K562 (cell line): ENCODE data around the gene RNF103. TPM values are rescaled to one million over a fixed set of nuclear protein-coding genes. Genes with fewer than 3 reads are reported as not detected.

ENCODE experiments used
- BACH1 ChIP-seq: fragments of 200-800 bp; sonication (Bioruptor generic); IDR thresholded peaks from 2 replicates; pipeline ENCODE4 v1.6.1; 2016; ENCODE audit warnings: missing genetic modification characterization, missing compliant biosample characterization
- BHLHE40 ChIP-seq: IDR thresholded peaks from 2 replicates; pipeline ENCODE4 v1.6.1; 2011; ENCODE audit warnings: low read length, improper control_type of control experiment
- CREB1 ChIP-seq, 2 experiments: sonication (generic) in 1 of 2; formaldehyde crosslinking in 1 of 2; IDR thresholded peaks; 2 replicates each; pipeline versions ENCODE4 v1.6.1 to v1.8.0; 2012 to 2022; ENCODE audit warnings: inconsistent platforms in 1 of 2, mild to moderate bottlenecking in 1 of 2, missing genetic modification reagents in 1 of 2, moderate library complexity in 1 of 2
- E2F3 ChIP-seq: fragments of 250-450 bp; sonication (Bioruptor Pico); IDR thresholded peaks from 2 replicates; pipeline ENCODE4 v1.4.0; 2020; ENCODE audit warnings: mild to moderate bottlenecking
- EP300 ChIP-seq: IDR thresholded peaks from 2 replicates; pipeline ENCODE4 v1.6.1; 2012; ENCODE audit warnings: low read length, improper control_type of control experiment
- GABPA ChIP-seq: fragments of 200-800 bp; sonication (Bioruptor generic); conservative IDR thresholded peaks from 2 replicates; pipeline ENCODE4 v1.6.1; 2016; ENCODE audit warnings: low read depth, missing genetic modification characterization, missing compliant biosample characterization
- IFI16 ChIP-seq: fragments of 250-450 bp; sonication (Bioruptor Pico); IDR thresholded peaks from 2 replicates; pipeline ENCODE4 v2.1.2; 2022; ENCODE audit warnings: mild to moderate bottlenecking, inconsistent platforms
- KDM5B ChIP-seq: fragments of 200-600 bp; sonication (generic); IDR thresholded peaks from 2 replicates; pipeline ENCODE4 v1.6.1; 2012; ENCODE audit warnings: low read depth, mild to moderate bottlenecking, moderate library complexity, low read length, control low read depth, inconsistent platforms; ENCODE audit not compliant: insufficient replicate concordance
- MAZ ChIP-seq, 2 experiments: fragments of 450-650 bp in 1 of 2; sonication (generic) in 1 of 2; formaldehyde crosslinking; IDR thresholded peaks in 1 of 2; conservative IDR thresholded peaks in 1 of 2; 2 replicates each; pipeline versions ENCODE4 v1.4.0 to v1.5.0; 2020; ENCODE audit warnings: mild to moderate bottlenecking in 1 of 2, missing genetic modification reagents in 1 of 2
- MBD2 ChIP-seq: sonication (generic); IDR thresholded peaks from 2 replicates; pipeline ENCODE4 v1.6.1; 2016; ENCODE audit warnings: low read depth, borderline replicate concordance
- MYC ChIP-seq, 2 experiments: fragments of 250-450 bp in 1 of 2; sonication (Bioruptor Pico) in 1 of 2; IDR thresholded peaks; 2 replicates each; pipeline versions ENCODE4 v1.5.1 to v1.6.1; 2012 to 2021; ENCODE audit warnings: low read depth in 2 of 2, borderline replicate concordance in 1 of 2, improper control_type of control experiment in 1 of 2, low read length in 1 of 2, mild to moderate bottlenecking in 1 of 2, moderate library complexity in 1 of 2
- POLR2AphosphoS2 ChIP-seq: IDR thresholded peaks from 2 replicates; pipeline ENCODE4 v1.6.1; 2012; ENCODE audit warnings: low read length, improper control_type of control experiment
- RUNX1 ChIP-seq: sonication (generic); IDR thresholded peaks from 2 replicates; pipeline ENCODE4 v1.6.1; 2016; ENCODE audit warnings: antibody characterized with exemption, low read depth
- SRF ChIP-seq, 2 experiments: fragments of 250-450, 450-650 bp in 1 of 2; sonication (Bioruptor Pico) in 1 of 2; sonication (generic) in 1 of 2; formaldehyde crosslinking; IDR thresholded peaks; 2 replicates each; pipeline versions ENCODE4 v1.5.0 to v1.5.1; 2020 to 2022; ENCODE audit warnings: mild to moderate bottlenecking in 1 of 2, missing genetic modification reagents in 1 of 2
- TOE1 ChIP-seq, 2 experiments: fragments of 450-650 bp in 1 of 2; sonication (generic) in 1 of 2; formaldehyde crosslinking in 1 of 2; IDR thresholded peaks; 2 replicates each; pipeline versions ENCODE4 v1.7.1 to v1.8.0; 2016 to 2022; ENCODE audit warnings: borderline replicate concordance in 2 of 2, mild to moderate bottlenecking in 2 of 2, antibody characterized with exemption in 1 of 2, inconsistent platforms in 1 of 2, low read depth in 1 of 2, missing genetic modification reagents in 1 of 2, moderate library complexity in 1 of 2
- TRIM24 ChIP-seq, 2 experiments: fragments of 450-650 bp; IDR thresholded peaks; 2 replicates each; pipeline ENCODE4 v1.6.1; 2016
- polyA plus RNA-seq, 8 experiments: library from polyadenylated mRNA; depleted of rRNA in 4 of 8; stranded (reverse) in 5 of 8; unstranded in 3 of 8; fragments of >200 nt; fragmentation: Nextera tagmentation in 2 of 8; fragmentation: Illumina TruSeq in 1 of 8; extraction: Ambion mirVana in 2 of 8; extraction: Trizol in 1 of 8; gene quantifications; 2 replicates each; pipeline versions ENCODE4 v1.2.1 to v1.2.3, GENCODE V29; 2011 to 2014; ENCODE audit warnings: inconsistent platforms in 1 of 8, missing spikeins in 1 of 8
- total RNA-seq, 7 experiments: library from RNA; depleted of rRNA in 6 of 7; stranded (reverse); fragments of >200 nt in 6 of 7; fragmentation: Illumina TruSeq in 2 of 7; extraction: Trizol in 2 of 7; gene quantifications; 2 replicates each; pipeline versions ENCODE4 v1.2.1 to v1.2.3, GENCODE V29; 2011 to 2021; ENCODE audit warnings: low replicate concordance in 1 of 7
- TF ChIP-seq, protein P1 (sequence below): IDR thresholded peaks from 3 replicates; pipeline ENCODE4 v1.6.1; 2011; ENCODE audit warnings: borderline replicate concordance, mild to moderate bottlenecking, moderate library complexity; ENCODE audit not compliant: insufficient read length; ENCODE audit errors: extremely low read depth
- TF ChIP-seq, protein P2 (sequence below): fragments of 200-800 bp; sonication (Bioruptor generic); IDR thresholded peaks from 2 replicates; pipeline ENCODE4 v1.6.1; 2017; ENCODE audit warnings: missing genetic modification characterization, missing compliant biosample characterization
- TF ChIP-seq, protein P3 (sequence below): fragments of 200-800 bp; sonication (Bioruptor generic); IDR thresholded peaks from 2 replicates; pipeline ENCODE4 v1.6.1; 2017; ENCODE audit warnings: missing genetic modification characterization, missing compliant biosample characterization

RNF103 gene
- total and polyA plus RNA-seq, 9 of the 15 experiments (the other 6 are each of a cell fraction or from before 2014, with no cell fraction given), result 1.2 to 6.8 (median 4.6) TPM

DNA sequence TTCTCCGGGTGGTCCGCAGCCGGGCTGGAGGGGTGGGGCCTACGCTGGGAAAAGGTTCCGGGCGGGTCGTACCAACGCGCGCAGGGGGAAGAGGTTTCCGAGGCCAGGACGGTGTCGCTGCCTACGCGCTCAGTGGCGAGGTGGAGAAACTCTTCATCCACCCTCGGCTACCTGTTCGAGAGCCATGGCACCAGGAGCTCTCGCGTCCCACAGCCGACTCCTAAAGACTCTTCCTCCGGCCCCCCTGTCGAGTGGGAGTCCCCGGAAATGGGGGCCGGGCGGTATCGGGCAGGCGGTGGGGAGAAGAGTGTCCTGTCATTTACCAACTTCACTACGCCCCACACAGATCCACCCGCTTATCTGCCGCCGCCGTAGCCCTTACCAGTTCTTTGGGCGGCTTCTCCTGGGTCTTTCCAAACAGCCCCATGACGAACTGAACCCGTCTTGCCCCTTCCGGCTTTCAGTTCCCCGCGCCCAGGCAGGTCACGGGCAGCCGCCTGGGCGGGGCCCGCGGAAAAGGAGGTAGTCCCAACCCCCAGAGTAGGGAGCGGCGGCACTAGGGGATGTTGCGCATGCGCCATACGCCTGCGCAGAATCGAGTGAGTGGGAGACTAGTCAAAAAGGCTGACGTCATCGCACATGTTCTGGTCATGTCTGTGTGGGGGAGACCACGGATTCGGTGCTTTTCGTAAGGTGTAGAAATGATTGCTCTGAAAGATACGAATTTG is 60.6 kb downstream of the RNF103 start, which contains the start of gene CHMP3 (continued):
- TF ChIP-seq, protein P1, sequence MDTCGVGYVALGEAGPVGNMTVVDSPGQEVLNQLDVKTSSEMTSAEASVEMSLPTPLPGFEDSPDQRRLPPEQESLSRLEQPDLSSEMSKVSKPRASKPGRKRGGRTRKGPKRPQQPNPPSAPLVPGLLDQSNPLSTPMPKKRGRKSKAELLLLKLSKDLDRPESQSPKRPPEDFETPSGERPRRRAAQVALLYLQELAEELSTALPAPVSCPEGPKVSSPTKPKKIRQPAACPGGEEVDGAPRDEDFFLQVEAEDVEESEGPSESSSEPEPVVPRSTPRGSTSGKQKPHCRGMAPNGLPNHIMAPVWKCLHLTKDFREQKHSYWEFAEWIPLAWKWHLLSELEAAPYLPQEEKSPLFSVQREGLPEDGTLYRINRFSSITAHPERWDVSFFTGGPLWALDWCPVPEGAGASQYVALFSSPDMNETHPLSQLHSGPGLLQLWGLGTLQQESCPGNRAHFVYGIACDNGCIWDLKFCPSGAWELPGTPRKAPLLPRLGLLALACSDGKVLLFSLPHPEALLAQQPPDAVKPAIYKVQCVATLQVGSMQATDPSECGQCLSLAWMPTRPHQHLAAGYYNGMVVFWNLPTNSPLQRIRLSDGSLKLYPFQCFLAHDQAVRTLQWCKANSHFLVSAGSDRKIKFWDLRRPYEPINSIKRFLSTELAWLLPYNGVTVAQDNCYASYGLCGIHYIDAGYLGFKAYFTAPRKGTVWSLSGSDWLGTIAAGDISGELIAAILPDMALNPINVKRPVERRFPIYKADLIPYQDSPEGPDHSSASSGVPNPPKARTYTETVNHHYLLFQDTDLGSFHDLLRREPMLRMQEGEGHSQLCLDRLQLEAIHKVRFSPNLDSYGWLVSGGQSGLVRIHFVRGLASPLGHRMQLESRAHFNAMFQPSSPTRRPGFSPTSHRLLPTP, result no peak
- TF ChIP-seq CREB1 (IDR thresholded peaks at IDR 0.05), result peak; percentile 62
- TF ChIP-seq CREB1 (CRISPR knock-in tag; IDR thresholded peaks at IDR 0.05), result peak; percentile 77
- TF ChIP-seq IFI16, result 0 out of 2 replicates have a peak, but pooled peaks have one; percentile 5
- 0 out of 2 replicates have a peak, but pooled peaks have one; percentile 10 for TF ChIP-seq EP300
- TF ChIP-seq GABPA (tag), result peak; percentile 91
- TF ChIP-seq POLR2AphosphoS2, result peak; percentile 74; the same call in 1 of the 2 replicates
- TF ChIP-seq, protein P2, sequence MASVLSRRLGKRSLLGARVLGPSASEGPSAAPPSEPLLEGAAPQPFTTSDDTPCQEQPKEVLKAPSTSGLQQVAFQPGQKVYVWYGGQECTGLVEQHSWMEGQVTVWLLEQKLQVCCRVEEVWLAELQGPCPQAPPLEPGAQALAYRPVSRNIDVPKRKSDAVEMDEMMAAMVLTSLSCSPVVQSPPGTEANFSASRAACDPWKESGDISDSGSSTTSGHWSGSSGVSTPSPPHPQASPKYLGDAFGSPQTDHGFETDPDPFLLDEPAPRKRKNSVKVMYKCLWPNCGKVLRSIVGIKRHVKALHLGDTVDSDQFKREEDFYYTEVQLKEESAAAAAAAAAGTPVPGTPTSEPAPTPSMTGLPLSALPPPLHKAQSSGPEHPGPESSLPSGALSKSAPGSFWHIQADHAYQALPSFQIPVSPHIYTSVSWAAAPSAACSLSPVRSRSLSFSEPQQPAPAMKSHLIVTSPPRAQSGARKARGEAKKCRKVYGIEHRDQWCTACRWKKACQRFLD (CRISPR knock-in tag), result peak; percentile 90
- TF ChIP-seq KDM5B, result peak; percentile 57
- TF ChIP-seq, protein P3, sequence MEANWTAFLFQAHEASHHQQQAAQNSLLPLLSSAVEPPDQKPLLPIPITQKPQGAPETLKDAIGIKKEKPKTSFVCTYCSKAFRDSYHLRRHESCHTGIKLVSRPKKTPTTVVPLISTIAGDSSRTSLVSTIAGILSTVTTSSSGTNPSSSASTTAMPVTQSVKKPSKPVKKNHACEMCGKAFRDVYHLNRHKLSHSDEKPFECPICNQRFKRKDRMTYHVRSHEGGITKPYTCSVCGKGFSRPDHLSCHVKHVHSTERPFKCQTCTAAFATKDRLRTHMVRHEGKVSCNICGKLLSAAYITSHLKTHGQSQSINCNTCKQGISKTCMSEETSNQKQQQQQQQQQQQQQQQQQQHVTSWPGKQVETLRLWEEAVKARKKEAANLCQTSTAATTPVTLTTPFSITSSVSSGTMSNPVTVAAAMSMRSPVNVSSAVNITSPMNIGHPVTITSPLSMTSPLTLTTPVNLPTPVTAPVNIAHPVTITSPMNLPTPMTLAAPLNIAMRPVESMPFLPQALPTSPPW, result peak; percentile 95
- peak; percentile 92 for TF ChIP-seq TOE1 (IDR thresholded peaks at IDR 0.05; ENCODE audit: borderline replicate concordance)
- no peak for TF ChIP-seq TOE1 (CRISPR knock-in tag; IDR thresholded peaks at IDR 0.05; ENCODE audit: borderline replicate concordance, low read depth)
- TF ChIP-seq SRF (CRISPR knock-in tag; IDR thresholded peaks at IDR 0.05), result peak in 1 of 2 experiments; percentile 57; a peak in 1 of 4 replicates
- peak; percentile 91 for TF ChIP-seq MBD2
- TF ChIP-seq RUNX1, result 0 out of 2 replicates have a peak, but pooled peaks have one; percentile 52
- peak; percentile 87 for TF ChIP-seq MYC (IDR thresholded peaks at IDR 0.05; ENCODE audit: low read depth, low read length)
- TF ChIP-seq MYC (CRISPR knock-in tag; IDR thresholded peaks at IDR 0.05; ENCODE audit: borderline replicate concordance, low read depth), result 0 out of 2 replicates have a peak, but pooled peaks have one; percentile 30
- TF ChIP-seq BACH1 (tag), result peak; percentile 55; the same call in 1 of the 2 replicates
- peak; percentile 24 to 52; a peak in 2 of 4 replicates for TF ChIP-seq TRIM24 (IDR thresholded peaks at IDR 0.05)
- peak; percentile 92 to 95 for TF ChIP-seq MAZ (CRISPR knock-in tag; conservative IDR thresholded peaks at IDR 0.05 in 1 of 2, IDR thresholded peaks at IDR 0.05 in 1 of 2)
- peak; percentile 77 for TF ChIP-seq BHLHE40
- 0 out of 2 replicates have a peak, but pooled peaks have one; percentile 25 for TF ChIP-seq E2F3 (CRISPR knock-in tag)
